Measurements from ENCODE around the gene KAT8. TPM values are rescaled to one million over a fixed set of nuclear protein-coding genes. Genes with fewer than 3 reads are reported as not detected.

KAT8 gene
- total RNA-seq, 1 donor: 31.8 TPM

GRCh38 chr16:31110106-31111034 is 7.1 kb upstream of the KAT8 start:
- Histone ChIP-seq H3K4me3 (ENCODE audit: insufficient read depth, low read length) (no peak overlapping the region), H3K27me3 (ENCODE audit: insufficient read depth, low read length) (no peaks in the 10 kb centered on the region), H3K4me1 (ENCODE audit: insufficient read depth, low read length) (peaks cover 15% of the 10 kb centered on the region), H3K27ac (ENCODE audit: low read depth, low read length) (no peak overlapping the region), H2AFZ (ENCODE audit: low read length) (no peak overlapping the region), H3K4me2 (ENCODE audit: insufficient read depth, low read length) (no peak overlapping the region), H3K36me3 (ENCODE audit: insufficient read depth, low read length) (peaks cover 38% of the 10 kb centered on the region), H3K9me3 (ENCODE audit: low read depth, low read length) (no peaks in the 10 kb centered on the region), H4K20me1 (ENCODE audit: insufficient read depth, low read length) (peaks cover 3% of the 10 kb centered on the region), H3K79me2 (ENCODE audit: insufficient read depth, low read length) (peaks cover 19% of the 10 kb centered on the region)
- TF ChIP-seq, protein P1, sequence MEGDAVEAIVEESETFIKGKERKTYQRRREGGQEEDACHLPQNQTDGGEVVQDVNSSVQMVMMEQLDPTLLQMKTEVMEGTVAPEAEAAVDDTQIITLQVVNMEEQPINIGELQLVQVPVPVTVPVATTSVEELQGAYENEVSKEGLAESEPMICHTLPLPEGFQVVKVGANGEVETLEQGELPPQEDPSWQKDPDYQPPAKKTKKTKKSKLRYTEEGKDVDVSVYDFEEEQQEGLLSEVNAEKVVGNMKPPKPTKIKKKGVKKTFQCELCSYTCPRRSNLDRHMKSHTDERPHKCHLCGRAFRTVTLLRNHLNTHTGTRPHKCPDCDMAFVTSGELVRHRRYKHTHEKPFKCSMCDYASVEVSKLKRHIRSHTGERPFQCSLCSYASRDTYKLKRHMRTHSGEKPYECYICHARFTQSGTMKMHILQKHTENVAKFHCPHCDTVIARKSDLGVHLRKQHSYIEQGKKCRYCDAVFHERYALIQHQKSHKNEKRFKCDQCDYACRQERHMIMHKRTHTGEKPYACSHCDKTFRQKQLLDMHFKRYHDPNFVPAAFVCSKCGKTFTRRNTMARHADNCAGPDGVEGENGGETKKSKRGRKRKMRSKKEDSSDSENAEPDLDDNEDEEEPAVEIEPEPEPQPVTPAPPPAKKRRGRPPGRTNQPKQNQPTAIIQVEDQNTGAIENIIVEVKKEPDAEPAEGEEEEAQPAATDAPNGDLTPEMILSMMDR (IDR thresholded peaks at IDR 0.05; ENCODE audit: extremely low read depth, low read depth, low read length): no peak
- peak; percentile 77 for DNase-seq (ENCODE audit: insufficient read length, low spot score, missing footprints)

- Histone ChIP-seq H3K27me3 (ENCODE audit: insufficient read depth, low read length) (no peaks in the 10 kb centered on the region), H3K9me3 (ENCODE audit: low read depth, low read length) (no peaks in the 10 kb centered on the region), H3K79me2 (ENCODE audit: insufficient read depth, low read length) (peaks cover 19% of the 10 kb centered on the region), H3K4me3 (ENCODE audit: insufficient read depth, low read length) (no peak overlapping the region), H3K4me1 (ENCODE audit: insufficient read depth, low read length) (peaks cover 11% of the 10 kb centered on the region), H3K4me2 (ENCODE audit: insufficient read depth, low read length) (no peak overlapping the region), H4K20me1 (ENCODE audit: insufficient read depth, low read length) (peaks cover 3% of the 10 kb centered on the region), H3K27ac (ENCODE audit: low read depth, low read length) (no peak overlapping the region), H3K36me3 (ENCODE audit: insufficient read depth, low read length) (peaks cover 38% of the 10 kb centered on the region), H2AFZ (ENCODE audit: low read length) (no peak overlapping the region)
- peak; percentile 29 for DNase-seq (ENCODE audit: insufficient read length, low spot score, missing footprints)
- TF ChIP-seq, protein P1 (IDR thresholded peaks at IDR 0.05; ENCODE audit: extremely low read depth, low read depth, low read length): no peak
These were observed 5.5 kb upstream of the KAT8 start for GRCh38 chr16:31111881-31112466.

DNA sequence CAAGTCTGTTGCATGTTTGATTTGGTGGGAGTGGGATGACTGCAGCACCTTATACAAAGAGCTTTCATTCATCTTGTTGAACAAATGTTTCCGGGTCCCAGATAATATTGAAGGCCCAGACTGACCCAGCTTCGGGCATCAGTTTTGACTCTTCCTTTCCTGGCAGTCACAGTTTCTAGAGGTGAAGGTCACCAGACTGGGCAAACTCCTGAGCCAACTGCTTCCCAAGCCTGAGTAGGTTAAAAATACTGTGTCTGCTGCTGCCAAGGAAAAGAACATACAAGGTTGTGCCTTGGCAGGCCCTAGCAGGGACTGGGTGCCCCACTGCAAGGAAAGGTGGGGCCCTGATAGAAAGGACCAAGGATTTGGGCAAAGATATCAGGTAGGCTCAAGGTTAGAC is 4.8 kb upstream of the KAT8 start:
- H3K36me3 ChIP-seq (ENCODE audit: insufficient read depth, low read length): peaks cover 38% of the 10 kb centered on the region
- no peak overlapping the region for H2AFZ ChIP-seq (ENCODE audit: low read length)

More for the DNA sequence above, 4.8 kb upstream of the KAT8 start:
- Histone ChIP-seq H3K4me1 (ENCODE audit: insufficient read depth, low read length) (peaks cover 11% of the 10 kb centered on the region), H3K4me2 (ENCODE audit: insufficient read depth, low read length) (no peak overlapping the region), H3K27me3 (ENCODE audit: insufficient read depth, low read length) (no peaks in the 10 kb centered on the region), H3K79me2 (ENCODE audit: insufficient read depth, low read length) (peaks cover 19% of the 10 kb centered on the region), H3K9me3 (ENCODE audit: low read depth, low read length) (no peaks in the 10 kb centered on the region), H3K27ac (ENCODE audit: low read depth, low read length) (no peak overlapping the region), H3K4me3 (ENCODE audit: insufficient read depth, low read length) (no peak overlapping the region), H4K20me1 (ENCODE audit: insufficient read depth, low read length) (peaks cover 3% of the 10 kb centered on the region)
- peak; percentile 73 for DNase-seq (ENCODE audit: insufficient read length, low spot score, missing footprints)
- TF ChIP-seq, protein P1 (IDR thresholded peaks at IDR 0.05; ENCODE audit: extremely low read depth, low read depth, low read length): no peak

Measured in osteoblast (primary cell).